ENCODE data around the gene ADAM11. TPM values are rescaled to one million over a fixed set of nuclear protein-coding genes. Genes with fewer than 3 reads are reported as not detected.
"Not testable (repeated sequence)": the region's sequence is repeated elsewhere in the genome, so short reads cannot be mapped to it uniquely, and the experiment has no call there.

The ADAM11 gene
- polyA plus RNA-seq, 3 donors from 2014 or later, result not detected

DNA sequence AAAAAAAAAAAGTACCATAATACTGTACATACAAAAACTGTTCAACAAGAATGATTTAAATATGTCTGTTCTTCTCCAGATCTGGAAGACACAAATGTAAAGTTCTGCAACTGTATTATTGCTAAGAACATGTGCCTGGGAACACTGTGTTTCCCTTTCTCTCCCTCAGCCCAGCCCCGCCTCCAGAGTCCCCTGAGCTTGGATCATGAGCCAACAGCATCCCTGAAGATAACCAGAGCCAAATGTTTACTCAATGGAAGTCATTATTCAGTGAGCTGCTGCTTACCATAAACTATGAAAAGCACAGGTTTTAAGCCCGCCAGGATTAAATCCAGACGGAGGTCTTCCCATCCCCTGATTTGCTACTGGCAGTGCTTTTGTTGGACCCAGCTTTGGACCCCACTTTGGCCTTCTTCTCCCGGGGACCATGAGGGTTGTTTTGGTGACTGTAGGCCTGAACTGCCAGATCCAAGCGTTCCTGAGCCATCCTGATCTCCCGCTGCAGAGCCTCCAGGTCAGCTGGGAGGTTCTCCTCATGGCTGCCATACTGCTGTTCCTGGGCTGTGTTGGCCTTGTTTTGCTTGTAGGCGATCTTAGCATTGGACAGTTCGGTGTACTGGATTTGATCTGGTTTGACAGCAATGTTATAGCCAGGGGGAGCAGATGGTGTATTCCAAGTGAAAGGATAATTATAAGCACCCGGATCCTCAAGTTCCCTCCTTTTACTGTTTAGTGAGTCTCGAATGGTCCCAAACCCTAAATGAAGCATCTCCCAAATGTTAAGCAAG, 45.7 kb downstream of the ADAM11 start:
- H3K27me3 Mint-ChIP-seq (ENCODE audit: low read depth in 3 of 3), result peaks cover 1 to 6% (median 4%) of the 10 kb centered on the region in 3 donors

DNA sequence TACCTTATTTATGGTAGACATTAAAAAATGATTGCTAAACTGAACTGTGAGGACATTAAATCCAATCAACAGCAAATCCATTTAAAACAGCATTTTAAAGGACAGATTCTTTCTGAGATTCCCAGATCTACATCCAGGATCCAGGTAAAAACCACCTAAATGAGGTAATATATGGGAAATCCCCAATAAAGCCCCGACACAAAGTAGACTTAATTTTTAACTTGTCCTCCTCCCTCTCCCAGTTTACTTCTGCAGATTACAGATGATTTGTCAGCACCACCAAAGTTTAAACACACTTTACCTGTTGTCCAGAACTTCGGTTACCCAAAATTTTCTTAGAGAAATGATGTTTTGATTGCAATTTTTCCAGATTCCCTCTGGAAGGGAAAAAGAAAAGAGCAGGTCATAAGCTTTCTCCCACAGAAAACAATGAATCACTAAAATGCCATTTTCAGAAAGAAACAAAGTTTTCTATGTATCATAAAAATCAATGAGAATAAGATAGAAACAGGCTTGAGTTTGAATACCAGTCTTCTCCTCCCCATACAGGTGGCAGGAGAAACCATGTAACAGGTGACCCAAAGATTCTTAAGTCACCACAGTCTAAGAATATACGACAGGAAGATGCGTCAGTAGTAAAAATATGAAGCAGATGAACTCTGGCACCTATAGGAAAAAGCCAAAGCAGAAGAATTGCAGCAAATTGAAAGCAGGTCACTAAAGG, 48.5 kb downstream of the ADAM11 start:
- Mint-ChIP-seq H3K4me1 (no peaks in the 10 kb centered on the region), H3K9me3 (no peaks in the 10 kb centered on the region), H3K27ac (no peak overlapping the region), H3K4me3 (no peak overlapping the region), H3K36me3 (no peaks in the 10 kb centered on the region), H3K27me3 (ENCODE audit: low read depth in 3 of 3) (peaks cover 2 to 8% (median 4%) of the 10 kb centered on the region in 3 donors)
- DNase-seq, result no peak

More for the DNA sequence above, 45.7 kb downstream of the ADAM11 start:
- Mint-ChIP-seq H3K27ac (no peak overlapping the region), H3K4me1 (no peaks in the 10 kb centered on the region), H3K36me3 (no peaks in the 10 kb centered on the region), H3K4me3 (no peak overlapping the region), H3K9me3 (no peaks in the 10 kb centered on the region)
- DNase-seq, result no peak

DNA sequence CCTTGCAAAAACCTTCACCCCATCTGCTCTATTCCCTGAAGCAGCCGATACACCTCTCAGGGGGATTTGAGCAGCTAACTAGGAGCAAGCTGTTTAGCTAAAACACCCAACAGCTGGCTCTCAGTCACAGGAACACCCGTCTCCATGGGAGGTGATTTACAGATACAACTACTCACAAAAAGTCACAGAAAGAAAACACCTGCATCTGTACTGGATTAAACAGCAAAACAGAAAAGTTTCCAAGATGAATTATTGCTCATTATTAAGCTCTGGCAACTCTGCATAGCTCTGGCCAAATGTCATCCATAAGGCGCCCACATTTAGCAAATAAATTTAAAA, 49.0 kb downstream of the ADAM11 start:
- Mint-ChIP-seq H3K4me1 (no peaks in the 10 kb centered on the region), H3K9me3 (no peaks in the 10 kb centered on the region), H3K36me3 (no peaks in the 10 kb centered on the region), H3K27ac (no peak overlapping the region), H3K27me3 (ENCODE audit: low read depth in 3 of 3) (peaks cover 2 to 8% (median 4%) of the 10 kb centered on the region in 3 donors), H3K4me3 (no peak overlapping the region)
- no peak for DNase-seq

DNA sequence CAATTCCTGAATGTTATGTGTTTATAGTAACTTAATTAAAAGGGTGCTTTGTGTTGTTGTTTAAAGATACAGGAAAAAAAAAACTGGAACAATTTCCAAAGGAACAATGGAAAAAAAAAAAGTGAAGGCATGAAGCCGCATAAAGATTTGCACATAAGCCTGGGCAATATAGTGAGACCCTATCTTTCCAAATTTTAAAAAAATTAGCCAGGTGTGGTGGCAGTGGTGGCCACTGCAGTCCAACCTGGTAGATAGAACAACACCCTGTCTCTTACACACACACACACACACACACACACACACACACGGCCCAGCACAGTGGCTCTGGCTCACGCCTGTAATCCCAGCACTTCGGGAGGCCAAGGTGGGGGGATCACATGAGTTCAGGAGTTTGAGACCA, 49.4 kb downstream of the ADAM11 start:
- Mint-ChIP-seq H3K4me3 (no peak overlapping the region), H3K27ac (no peak overlapping the region), H3K4me1 (no peaks in the 10 kb centered on the region), H3K36me3 (no peaks in the 10 kb centered on the region), H3K9me3 (no peaks in the 10 kb centered on the region), H3K27me3 (ENCODE audit: low read depth in 3 of 3) (peaks cover 2 to 8% (median 5%) of the 10 kb centered on the region in 3 donors)
- no peak for DNase-seq

DNA sequence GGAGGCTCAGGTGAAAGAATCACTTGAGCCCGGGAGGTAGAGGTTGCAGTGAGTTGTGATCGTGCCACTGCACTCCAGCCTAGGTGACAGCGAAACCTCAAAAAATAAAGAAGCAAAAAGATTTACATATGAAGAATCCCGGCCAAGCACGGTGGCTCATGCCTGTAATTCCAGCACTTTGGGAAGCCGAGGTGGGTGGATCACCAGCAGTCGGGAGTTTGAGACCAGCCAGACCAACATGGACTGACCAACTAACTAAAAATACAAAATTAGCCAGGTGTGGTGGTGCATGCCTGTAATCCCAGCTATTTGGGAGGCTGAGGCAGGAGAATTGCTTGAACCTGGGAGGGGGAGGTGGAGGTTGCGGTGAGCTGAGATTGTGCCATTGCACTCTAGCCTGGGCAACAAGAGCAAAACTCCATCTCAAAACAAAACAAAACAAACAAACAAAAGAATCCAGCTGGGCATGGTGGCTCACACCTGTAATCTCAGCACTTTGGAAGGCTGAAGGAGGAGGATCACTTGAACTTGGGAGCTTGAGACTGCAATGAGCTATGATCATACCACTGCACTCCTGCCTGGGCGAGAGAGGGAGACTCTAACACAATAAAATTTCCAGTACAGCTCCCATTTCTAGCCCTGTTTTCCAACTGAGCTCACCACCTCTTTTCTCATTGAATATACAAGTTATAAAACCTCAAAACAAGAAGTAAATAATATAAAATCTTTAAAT, 50.0 kb downstream of the ADAM11 start:
- not testable (repeated sequence) for H3K27ac Mint-ChIP-seq, DNase-seq, H3K4me3 Mint-ChIP-seq, H3K4me1 Mint-ChIP-seq, H3K36me3 Mint-ChIP-seq, H3K9me3 Mint-ChIP-seq
- H3K27me3 Mint-ChIP-seq (ENCODE audit: low read depth in 3 of 3), result peaks cover 2 to 10% (median 5%) of the 10 kb centered on the region in 3 donors

DNA sequence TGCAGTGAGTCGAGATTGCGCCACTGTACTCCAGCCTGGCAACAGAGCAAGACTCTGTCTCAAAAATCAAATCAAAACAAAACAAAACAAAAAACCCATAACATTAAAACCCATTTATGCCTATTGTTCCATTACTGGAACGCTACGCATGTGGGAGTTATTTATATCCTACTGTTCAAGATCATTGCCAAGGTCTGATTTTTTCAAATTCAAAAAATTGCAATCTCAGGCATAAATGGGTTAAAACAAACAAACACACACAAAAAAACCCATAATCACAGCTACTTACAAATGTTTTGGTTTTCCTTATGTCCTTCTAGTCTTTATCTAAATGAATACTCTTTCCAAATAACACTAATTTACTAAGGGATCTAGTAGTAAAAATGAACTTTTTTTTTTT, 53.5 kb downstream of the ADAM11 start:
- no peak for DNase-seq
- Mint-ChIP-seq H3K4me3 (no peak overlapping the region), H3K27ac (no peak overlapping the region), H3K27me3 (ENCODE audit: low read depth in 3 of 3) (peaks cover 2 to 8% (median 5%) of the 10 kb centered on the region in 3 donors), H3K9me3 (no peaks in the 10 kb centered on the region), H3K4me1 (no peaks in the 10 kb centered on the region), H3K36me3 (no peaks in the 10 kb centered on the region)

DNA sequence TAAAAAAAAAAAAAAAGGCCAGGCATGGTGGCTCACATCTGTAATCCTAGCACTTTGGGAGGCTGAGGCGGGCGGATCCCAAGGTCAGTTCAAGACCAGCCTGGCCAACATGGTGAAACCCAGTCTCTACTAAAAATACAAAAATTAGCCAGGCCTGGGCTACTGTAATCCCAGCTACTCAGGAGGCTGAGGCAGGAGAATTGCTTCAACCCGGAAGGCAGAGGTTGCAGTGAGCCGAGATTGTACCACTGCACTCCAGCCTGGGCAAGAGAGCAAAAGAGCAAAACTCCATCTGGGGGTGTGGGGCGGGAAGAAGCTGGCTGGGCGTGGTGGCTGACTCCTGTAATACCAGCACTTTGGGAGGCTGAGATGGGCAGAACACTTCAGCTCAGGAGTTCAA, 59.7 kb downstream of the ADAM11 start:
- not testable (repeated sequence) for H3K9me3 Mint-ChIP-seq; DNase-seq; H3K4me1 Mint-ChIP-seq; H3K36me3 Mint-ChIP-seq; H3K27me3 Mint-ChIP-seq (ENCODE audit: low read depth in 3 of 3); H3K27ac Mint-ChIP-seq; H3K4me3 Mint-ChIP-seq

DNA sequence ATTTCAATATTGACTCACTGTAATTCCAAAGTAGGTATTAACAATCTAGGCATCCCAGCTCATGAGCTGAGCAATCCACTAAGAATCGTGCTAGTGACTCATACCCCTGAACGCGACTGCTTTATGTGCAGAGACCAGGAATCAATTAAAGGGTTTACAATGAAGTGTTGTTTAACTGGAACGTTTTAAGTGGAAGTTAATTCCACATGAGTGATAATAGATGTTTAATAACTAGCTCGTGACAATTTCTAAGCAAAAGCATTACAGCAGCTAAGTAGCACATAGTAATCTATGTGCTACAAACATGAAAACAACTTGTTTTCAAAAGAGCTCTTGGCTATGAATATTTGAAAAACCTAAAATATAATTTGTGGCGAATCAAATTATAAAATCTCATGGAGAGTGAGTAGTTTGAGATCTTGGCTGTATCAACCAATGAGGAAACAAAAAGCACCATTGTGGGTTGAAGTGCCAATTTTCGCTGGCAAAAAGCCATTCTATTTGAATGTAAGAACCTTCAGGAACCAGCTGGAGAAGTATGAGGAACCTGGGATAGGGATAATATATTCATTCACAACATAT, 61.9 kb downstream of the ADAM11 start:
- H3K4me3 Mint-ChIP-seq, result no peak overlapping the region
- H3K36me3 Mint-ChIP-seq, result no peaks in the 10 kb centered on the region
- peaks cover 1 to 6% (median 3%) of the 10 kb centered on the region in 3 donors for H3K27me3 Mint-ChIP-seq (ENCODE audit: low read depth in 3 of 3)
- no peak overlapping the region for H3K27ac Mint-ChIP-seq
- no peaks in the 10 kb centered on the region for H3K9me3 Mint-ChIP-seq
- no peak for DNase-seq
- H3K4me1 Mint-ChIP-seq, result no peaks in the 10 kb centered on the region

DNA sequence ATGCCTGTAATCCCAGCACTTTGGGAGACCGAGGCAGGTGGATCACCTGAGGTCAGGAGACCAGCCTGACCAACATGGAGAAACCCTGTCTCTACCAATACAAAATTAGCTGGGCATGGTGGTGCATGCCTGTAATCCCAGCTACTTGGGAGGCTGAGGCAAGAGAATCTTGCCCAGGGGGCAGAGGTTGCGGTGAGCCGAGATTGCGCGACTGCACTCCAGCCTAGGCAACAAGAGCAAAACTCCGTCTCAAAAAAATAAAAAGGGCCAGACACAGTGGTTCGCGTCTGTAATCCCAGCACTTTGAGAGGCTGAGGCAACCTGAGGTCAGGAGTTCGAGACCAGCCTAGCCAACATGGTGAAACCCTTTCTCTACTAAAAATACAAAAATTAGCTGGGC, 66.4 kb downstream of the ADAM11 start:
- DNase-seq, H3K36me3 Mint-ChIP-seq, H3K4me1 Mint-ChIP-seq, H3K4me3 Mint-ChIP-seq, H3K9me3 Mint-ChIP-seq, H3K27ac Mint-ChIP-seq: not testable (repeated sequence)
- H3K27me3 Mint-ChIP-seq (ENCODE audit: low read depth in 3 of 3), result peaks cover 15 to 33% (median 16%) of the 10 kb centered on the region in 3 donors

DNA sequence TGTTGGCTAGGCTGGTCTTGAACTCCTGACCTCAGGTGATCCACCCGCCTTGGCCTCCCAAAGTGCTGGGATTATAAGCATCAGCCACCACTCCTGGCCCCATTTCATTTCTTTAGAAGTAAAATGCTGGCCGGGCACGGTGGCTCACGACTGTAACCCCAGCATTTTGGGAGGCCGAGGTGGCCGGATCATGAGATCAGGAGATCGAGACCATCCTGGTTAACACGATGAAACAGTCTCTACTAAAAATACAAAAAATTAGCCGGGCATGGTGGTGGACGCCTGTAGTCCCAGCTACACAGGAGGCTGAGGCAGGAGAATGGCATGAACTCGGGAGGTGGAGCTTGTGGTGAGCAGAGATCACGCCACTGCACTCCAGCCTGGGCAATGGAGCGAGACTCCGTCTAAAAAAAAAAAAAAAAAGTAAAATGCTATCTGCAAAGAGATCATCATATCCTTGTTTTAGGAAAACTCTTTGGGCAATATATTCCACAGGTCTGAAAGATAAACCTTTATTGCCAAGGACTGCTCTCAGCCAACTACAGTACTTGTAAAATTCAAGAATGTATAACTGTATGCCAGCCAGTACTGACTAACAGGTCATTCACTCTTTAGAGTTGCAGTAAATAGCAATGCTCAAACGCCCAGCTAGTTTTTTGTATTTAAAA, 67.5 kb downstream of the ADAM11 start:
- Mint-ChIP-seq H3K4me3 (no peak overlapping the region), H3K27me3 (ENCODE audit: low read depth in 3 of 3) (peaks cover 22 to 33% (median 23%) of the 10 kb centered on the region in 3 donors), H3K27ac (no peak overlapping the region), H3K36me3 (no peaks in the 10 kb centered on the region), H3K4me1 (peaks cover 11 to 15% of the 10 kb centered on the region in 2 donors), H3K9me3 (no peaks in the 10 kb centered on the region)
- DNase-seq, result no peak

DNA sequence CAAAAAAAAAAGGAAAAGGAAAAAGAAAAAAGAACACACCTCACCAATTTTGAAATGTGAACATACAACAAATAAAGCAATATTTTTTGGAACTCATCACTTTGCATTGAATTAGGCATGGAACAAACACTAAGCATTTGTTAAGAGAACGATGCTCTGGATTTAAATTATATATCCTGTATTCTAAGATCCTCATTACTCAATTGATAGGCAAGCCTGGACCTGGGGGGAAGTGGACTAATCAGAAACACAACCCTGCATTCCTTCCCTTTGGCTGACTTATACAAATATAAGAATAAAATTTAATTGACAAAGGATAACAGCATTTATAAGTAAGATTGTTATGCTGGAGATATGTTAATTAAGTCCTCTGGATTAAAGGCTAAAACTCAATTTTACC, 69.1 kb downstream of the ADAM11 start:
- no peaks in the 10 kb centered on the region for H3K36me3 Mint-ChIP-seq
- peaks cover 25 to 37% (median 29%) of the 10 kb centered on the region in 3 donors for H3K27me3 Mint-ChIP-seq (ENCODE audit: low read depth in 3 of 3)
- DNase-seq, result no peak
- H3K9me3 Mint-ChIP-seq, result no peaks in the 10 kb centered on the region
- H3K4me3 Mint-ChIP-seq, result no peak overlapping the region
- H3K4me1 Mint-ChIP-seq, result peaks cover 11 to 15% of the 10 kb centered on the region in 2 donors
- H3K27ac Mint-ChIP-seq, result no peak overlapping the region

DNA sequence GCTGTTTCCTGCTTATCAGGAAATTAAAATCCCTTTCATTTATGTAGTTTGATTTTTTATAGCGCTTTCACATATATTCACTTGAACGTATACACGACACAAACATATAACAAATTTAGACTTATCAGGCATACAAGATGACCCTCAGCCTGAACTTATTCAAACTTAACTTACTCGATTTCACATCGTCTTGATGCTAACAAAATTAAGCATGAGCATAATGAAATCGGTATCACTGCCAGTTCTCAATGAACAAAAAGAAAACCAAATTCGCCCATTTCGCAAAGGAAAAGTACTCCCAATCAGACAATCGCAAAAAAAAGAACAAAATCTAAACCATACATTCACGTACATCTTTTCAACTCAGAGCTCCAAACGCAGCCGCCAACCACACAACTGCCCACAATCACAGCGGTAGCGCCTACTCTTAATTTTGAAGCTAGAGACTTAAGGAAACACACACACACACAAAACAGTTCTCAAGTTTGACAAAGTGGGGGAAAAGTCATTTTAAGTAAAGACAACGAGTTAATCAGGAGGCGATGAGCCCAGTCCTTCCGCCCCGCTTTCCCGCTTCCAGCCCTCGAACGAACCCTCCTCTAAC, 70.2 kb downstream of the ADAM11 start:
- H3K36me3 Mint-ChIP-seq, result no peaks in the 10 kb centered on the region
- peak overlapping the region; percentile 62 to 82 (median 76) for H3K4me3 Mint-ChIP-seq
- no peaks in the 10 kb centered on the region for H3K9me3 Mint-ChIP-seq
- peaks cover 11 to 15% of the 10 kb centered on the region in 2 donors for H3K4me1 Mint-ChIP-seq
- DNase-seq, result peak in 1 of 3 donors; percentile 13
- no peak overlapping the region for H3K27ac Mint-ChIP-seq
- peaks cover 25 to 34% (median 31%) of the 10 kb centered on the region in 3 donors for H3K27me3 Mint-ChIP-seq (ENCODE audit: low read depth in 3 of 3)
